SK-N-SH (cell line): ENCODE results near the gene TPPP.
"Not testable (repeated sequence)": the region's sequence is repeated elsewhere in the genome, so short reads cannot be mapped to it uniquely, and the experiment has no call there.

ENCODE experiments used
- RAD21 ChIP-seq: IDR thresholded peaks from 2 replicates; pipeline ENCODE4 v1.6.1; 2012; ENCODE audit warnings: mild to moderate bottlenecking, low read length
- REST ChIP-seq: IDR thresholded peaks from 2 replicates; pipeline ENCODE4 v1.6.1; 2012; ENCODE audit warnings: mild to moderate bottlenecking, low read depth, low read length, moderate library complexity

GRCh38 chr5:696191-696590 is 3.0 kb upstream of the TPPP start:
- TF ChIP-seq RAD21, REST: not testable (repeated sequence)
